ENCODE data around the gene MYDGF. TPM values are rescaled to one million over a fixed set of nuclear protein-coding genes. Genes with fewer than 3 reads are reported as not detected.
A peak's percentile ranks its signal among the peaks of the same experiment; 100 is the strongest.

Gene MYDGF
- total and polyA plus RNA-seq, 9 of the 15 experiments (the other 6 are each of a cell fraction or from before 2014, with no cell fraction given) = 4.2 to 141 (median 82.1) TPM

- peaks cover 25 to 35% of the 10 kb centered on the region in 2 experiments for H3K4me1 ChIP-seq (replicated peaks in 1 of 2; ENCODE audit: control insufficient read depth in 2 of 2, insufficient read depth in 2 of 2, low read length in 2 of 2)
- intact Hi-C loops (cut with micrococcal nuclease) = loop anchor here (1.0 kb wide), 1 partner anchor 58 kb away; no protein-coding TSS in a partner anchor
- H3K36me3 ChIP-seq (ENCODE audit: control insufficient read depth, insufficient read depth, low read length) = no peaks in the 10 kb centered on the region
- DNase-seq (ENCODE audit: extremely low read depth in 1 of 4, low spot score in 3 of 4) = peak; percentile 81 to 88 (median 82)
- no peaks in the 10 kb centered on the region for H4K20me1 ChIP-seq (replicated peaks; ENCODE audit: control insufficient read depth, insufficient read depth, low read length)
- peak; percentile 95 for FAIRE-seq
- no TSS peak for BruUV-seq (replicated peaks)
- H3K79me2 ChIP-seq (ENCODE audit: control insufficient read depth, insufficient read depth, low read length) = no peaks in the 10 kb centered on the region
- no peaks in the 10 kb centered on the region for H3K9me1 ChIP-seq (ENCODE audit: control insufficient read depth, insufficient read depth, low read length)
- ChIA-PET POLR2A (interaction anchor here (0.5 to 1.3 kb wide), 8 partner anchors 10 to 349 kb away, joined by 3 to 5 read pairs (median 4); partner anchors contain the start of gene PLIN4), CTCF (ENCODE audit: low intra/inter-chr PET ratio) (interaction anchor here (0.7 to 1.4 kb wide), 4 partner anchors 9 to 75 kb away, joined by 3 to 4 read pairs (median 4); no protein-coding TSS in a partner anchor)
- no peak overlapping the region for H3K4me3 ChIP-seq
- in situ Hi-C loops (cut with MboI) = no loop called here
- peak overlapping the region; percentile 53; the same call in 2 of the 3 replicates for H3K27ac ChIP-seq (ENCODE audit: extremely low read depth, low read depth, low read length)
- H3K4me2 ChIP-seq (ENCODE audit: insufficient read depth, low read length) = peak overlapping the region; percentile 61
- H3K9ac ChIP-seq (ENCODE audit: insufficient read depth in 1 of 2, low read depth in 2 of 2, low read length in 2 of 2) = peak overlapping the region in 1 of 2 experiments; percentile 28; a peak in 2 of 4 replicates
- H3K9me3 ChIP-seq (replicated peaks; ENCODE audit: control insufficient read depth, insufficient read depth, low read depth, low read length) = no peaks in the 10 kb centered on the region
- 16% methylated on average over 13 of the region's 14 CpGs for WGBS (ENCODE audit: insufficient coverage, low coverage, missing lambda C conversion rate)
- peak overlapping the region; percentile 70 for H2AFZ ChIP-seq (ENCODE audit: low read depth, low read length)
- no peaks in the 10 kb centered on the region for H3K27me3 ChIP-seq (ENCODE audit: control insufficient read depth in 2 of 2, insufficient read depth in 2 of 2, low read length in 2 of 2)
- ATAC-seq = peak; percentile 89
- TF ChIP-seq ZNF3 (CRISPR knock-in tag; IDR thresholded peaks at IDR 0.05) = peak; percentile 97
- TF ChIP-seq HNRNPUL1 (IDR thresholded peaks at IDR 0.05; ENCODE audit: low read length) = no peak
- TF ChIP-seq ZNF324 (CRISPR knock-in tag; IDR thresholded peaks at IDR 0.05) = no peak
- TF ChIP-seq MTA3 (IDR thresholded peaks at IDR 0.05; ENCODE audit: borderline replicate concordance) = peak; percentile 77; the same call in 1 of the 2 replicates
- no peak for TF ChIP-seq RBM22 (IDR thresholded peaks at IDR 0.05; ENCODE audit: low read depth, low read length, poor library complexity, severe bottlenecking)
- peak; percentile 56; the same call in 1 of the 2 replicates for TF ChIP-seq TOE1 (IDR thresholded peaks at IDR 0.05; ENCODE audit: borderline replicate concordance)
- no peak for TF ChIP-seq TOE1 (CRISPR knock-in tag; IDR thresholded peaks at IDR 0.05; ENCODE audit: borderline replicate concordance, low read depth)
- TF ChIP-seq, protein P1, sequence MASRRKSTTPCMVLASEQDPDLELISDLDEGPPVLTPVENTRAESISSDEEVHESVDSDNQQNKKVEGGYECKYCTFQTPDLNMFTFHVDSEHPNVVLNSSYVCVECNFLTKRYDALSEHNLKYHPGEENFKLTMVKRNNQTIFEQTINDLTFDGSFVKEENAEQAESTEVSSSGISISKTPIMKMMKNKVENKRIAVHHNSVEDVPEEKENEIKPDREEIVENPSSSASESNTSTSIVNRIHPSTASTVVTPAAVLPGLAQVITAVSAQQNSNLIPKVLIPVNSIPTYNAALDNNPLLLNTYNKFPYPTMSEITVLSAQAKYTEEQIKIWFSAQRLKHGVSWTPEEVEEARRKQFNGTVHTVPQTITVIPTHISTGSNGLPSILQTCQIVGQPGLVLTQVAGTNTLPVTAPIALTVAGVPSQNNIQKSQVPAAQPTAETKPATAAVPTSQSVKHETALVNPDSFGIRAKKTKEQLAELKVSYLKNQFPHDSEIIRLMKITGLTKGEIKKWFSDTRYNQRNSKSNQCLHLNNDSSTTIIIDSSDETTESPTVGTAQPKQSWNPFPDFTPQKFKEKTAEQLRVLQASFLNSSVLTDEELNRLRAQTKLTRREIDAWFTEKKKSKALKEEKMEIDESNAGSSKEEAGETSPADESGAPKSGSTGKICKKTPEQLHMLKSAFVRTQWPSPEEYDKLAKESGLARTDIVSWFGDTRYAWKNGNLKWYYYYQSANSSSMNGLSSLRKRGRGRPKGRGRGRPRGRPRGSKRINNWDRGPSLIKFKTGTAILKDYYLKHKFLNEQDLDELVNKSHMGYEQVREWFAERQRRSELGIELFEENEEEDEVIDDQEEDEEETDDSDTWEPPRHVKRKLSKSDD (conservative IDR thresholded peaks at IDR 0.05; ENCODE audit: low read length) = 0 out of 2 replicates have a peak, but pooled peaks have one; percentile 49
- TF ChIP-seq NFE2L1 (tag; IDR thresholded peaks at IDR 0.05; ENCODE audit: borderline replicate concordance, low read depth) = no peak
- peak; percentile 48 to 52; a peak in 2 of 4 replicates for TF ChIP-seq TRIM24 (IDR thresholded peaks at IDR 0.05)
- peak; percentile 75 for TF ChIP-seq JUND (IDR thresholded peaks at IDR 0.05; ENCODE audit: borderline replicate concordance, low read depth, low read length)
- TF ChIP-seq JUND (tag; IDR thresholded peaks at IDR 0.05; ENCODE audit: borderline replicate concordance, low read depth, low read length) = peak; percentile 71; the same call in 1 of the 3 replicates
- TF ChIP-seq HDAC8 (tag; IDR thresholded peaks at IDR 0.05) = no peak
Observed at GRCh38 chr19:4633140-4633967, 36.8 kb downstream of the MYDGF start.

Measured in K562 (cell line).